NCI-H2227 (cell line): ENCODE measurements around the gene ARFGAP2.

Source experiments
- DNase-seq: peaks from one replicate; lab custom pipeline; 2025; ENCODE audit not compliant: unreplicated experiment; lab: John Stamatoyannopoulos, UW

Gene ARFGAP2

DNA sequence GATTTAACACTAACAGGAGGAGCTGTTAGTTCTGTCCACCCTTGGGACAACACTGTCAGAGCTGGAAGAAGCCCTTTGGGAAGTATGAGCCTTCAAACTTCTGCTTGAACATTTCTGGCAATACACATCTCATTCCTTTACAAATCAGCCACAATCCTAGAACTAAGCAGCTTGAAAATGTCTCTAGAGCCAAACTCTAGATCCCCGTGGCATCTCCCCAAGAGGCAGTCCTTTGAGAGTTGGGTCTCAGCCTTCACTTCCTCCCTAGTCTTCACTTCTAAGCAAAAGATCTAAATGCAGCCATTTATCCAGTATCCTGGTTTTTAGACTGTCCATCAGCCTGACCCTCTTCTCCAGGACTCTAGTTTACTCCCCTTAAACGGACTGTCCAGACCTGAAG lies 26.9 kb downstream of the ARFGAP2 start:
- no peak for DNase-seq

GRCh38 chr11:47148903-47149531 lies 27.7 kb downstream of the ARFGAP2 start:
- no peak for DNase-seq

DNA sequence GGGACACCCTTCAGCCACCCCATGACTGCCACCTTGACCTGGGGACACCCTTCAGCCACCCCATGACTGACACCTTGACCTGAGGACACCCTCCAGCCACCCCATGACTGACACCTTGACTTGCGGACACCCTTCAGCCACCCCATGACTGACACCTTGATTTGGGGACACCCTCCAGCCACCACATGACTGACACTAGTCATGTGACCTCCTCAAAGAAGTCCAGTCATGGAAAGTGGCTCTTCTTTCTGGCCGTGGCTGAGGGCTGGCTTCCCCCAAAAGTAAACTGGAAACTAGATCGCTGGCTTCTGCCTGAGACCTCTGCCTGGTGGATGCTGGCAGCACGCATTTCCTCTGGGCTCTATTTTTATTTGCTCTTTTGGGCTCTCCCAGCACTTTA lies 28.4 kb downstream of the ARFGAP2 start:
- no peak for DNase-seq

- no peak for DNase-seq
Measured at GRCh38 chr11:47147681-47148080, 29.0 kb downstream of the ARFGAP2 start.

DNA sequence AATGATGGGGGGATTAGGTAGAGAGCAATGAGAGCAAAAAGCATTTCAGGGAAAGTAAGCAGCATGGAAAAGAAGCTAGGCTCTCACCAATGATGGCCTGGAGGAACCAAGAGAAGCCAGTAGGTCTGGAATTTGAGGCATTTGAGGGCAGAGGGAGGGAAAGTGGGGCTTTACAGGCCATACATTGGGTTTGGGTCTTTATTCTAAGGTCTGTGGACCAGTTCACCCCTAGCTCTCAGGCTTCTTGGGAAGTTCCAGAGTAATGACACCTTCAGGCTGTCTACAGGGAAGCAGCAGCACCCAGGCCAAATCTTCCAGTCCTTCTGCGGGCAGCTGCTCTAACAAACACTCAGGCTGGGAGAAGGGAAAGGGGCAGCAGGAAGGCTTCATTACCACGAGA lies 29.4 kb downstream of the ARFGAP2 start:
- no peak for DNase-seq

DNA sequence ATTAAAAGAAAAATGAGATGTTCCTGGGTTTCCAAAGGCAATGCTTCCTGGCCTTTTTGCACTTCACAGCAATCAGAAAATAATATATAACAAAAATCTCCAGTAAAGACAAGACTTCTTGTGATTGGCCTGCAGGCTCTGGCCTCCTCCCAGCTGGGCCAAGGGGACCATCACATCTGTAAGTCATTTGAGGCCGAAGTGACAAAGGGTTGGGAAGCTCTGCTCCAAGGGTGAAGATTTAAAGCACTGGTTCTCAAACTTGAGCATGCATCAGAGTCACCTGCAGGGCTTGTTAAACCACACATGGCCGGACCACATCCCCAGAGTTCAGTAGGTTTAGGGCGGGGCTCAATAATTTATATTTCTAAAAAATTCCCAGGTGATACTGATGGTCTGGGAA lies 32.1 kb downstream of the ARFGAP2 start:
- no peak for DNase-seq

DNA sequence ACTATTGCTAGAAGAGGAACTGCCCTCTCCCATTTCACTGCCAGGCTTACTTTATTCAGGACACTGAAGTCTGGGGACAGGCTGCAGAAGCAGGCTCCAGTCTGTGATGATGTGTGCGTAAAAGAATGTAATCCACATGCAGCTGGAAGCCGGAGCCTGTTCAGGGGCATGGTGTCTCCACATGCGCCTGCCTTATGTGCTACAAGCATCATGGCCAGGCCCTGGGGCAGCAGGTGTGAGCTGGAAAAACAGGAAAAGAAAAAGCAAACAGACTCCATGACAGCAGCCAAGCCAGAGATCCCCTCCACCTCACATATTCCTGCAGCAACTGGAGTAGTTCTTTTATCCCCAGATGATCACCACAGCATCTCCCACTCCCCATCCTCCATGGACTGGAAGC lies 33.4 kb downstream of the ARFGAP2 start:
- no peak for DNase-seq

- DNase-seq, result no peak
Measured at GRCh38 chr11:47139878-47140277, 36.8 kb downstream of the ARFGAP2 start.

DNA sequence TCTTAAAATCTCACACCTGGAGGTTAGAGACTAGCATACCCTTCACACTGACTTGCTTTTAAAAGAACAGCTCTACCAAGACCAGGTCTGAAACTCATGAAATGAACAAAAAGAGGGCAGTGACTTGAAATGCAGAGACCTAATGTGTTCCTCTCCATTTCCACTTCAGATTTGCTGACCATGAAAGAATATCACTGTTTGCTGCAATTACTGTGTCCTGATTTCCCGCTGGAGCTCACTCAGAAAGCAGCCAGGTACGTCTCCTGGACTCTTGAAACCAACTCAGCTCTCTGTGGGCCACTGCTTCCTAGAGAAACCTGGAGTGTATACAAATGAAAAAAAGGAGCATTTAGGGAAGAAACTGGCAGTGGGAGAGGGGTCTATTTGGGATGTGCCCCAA lies 39.2 kb downstream of the ARFGAP2 start:
- DNase-seq, result no peak

DNA sequence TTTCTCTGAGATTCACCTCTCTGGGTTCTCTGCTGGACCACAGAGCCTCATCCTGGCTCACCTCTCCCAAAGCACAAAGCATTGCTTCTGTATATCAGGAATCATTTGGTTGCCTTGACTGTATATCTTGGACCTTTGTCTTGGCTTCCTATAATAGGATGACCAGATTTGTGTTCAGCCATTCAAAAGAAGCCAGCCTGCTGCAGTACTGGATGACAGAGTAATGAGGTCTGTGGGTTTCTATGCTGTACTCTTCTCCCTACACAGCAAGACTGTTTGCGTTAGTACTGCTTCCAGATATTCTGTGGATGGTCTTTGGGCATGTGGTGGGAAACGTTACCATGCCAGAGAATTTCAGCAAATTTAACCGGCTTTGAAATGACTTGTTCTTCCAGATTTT lies 39.8 kb downstream of the ARFGAP2 start:
- DNase-seq, result no peak

- no peak for DNase-seq
Measured at GRCh38 chr11:47136327-47136726, 40.4 kb downstream of the ARFGAP2 start.

DNA sequence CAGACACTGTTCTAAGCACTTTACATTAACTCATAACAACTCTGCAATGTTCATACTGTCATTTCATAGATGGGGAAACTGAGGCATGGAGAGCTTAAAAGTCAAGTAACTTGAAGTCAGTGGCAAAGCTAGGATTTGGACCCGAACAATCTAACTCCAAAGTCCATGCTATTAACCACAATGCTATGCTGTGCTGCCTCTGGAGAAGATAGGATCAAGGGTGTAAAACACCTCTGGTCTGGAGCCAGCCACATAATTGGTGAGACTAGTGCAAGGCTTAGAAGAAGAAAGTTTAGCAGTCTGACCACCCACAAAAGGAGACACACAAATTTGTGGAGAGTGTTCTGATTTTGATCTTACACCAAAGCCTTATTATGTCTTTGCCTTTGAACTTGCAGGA lies 43.7 kb downstream of the ARFGAP2 start:
- DNase-seq, result no peak

- no peak for DNase-seq
Measured at GRCh38 chr11:47132490-47132889, 44.2 kb downstream of the ARFGAP2 start.

DNA sequence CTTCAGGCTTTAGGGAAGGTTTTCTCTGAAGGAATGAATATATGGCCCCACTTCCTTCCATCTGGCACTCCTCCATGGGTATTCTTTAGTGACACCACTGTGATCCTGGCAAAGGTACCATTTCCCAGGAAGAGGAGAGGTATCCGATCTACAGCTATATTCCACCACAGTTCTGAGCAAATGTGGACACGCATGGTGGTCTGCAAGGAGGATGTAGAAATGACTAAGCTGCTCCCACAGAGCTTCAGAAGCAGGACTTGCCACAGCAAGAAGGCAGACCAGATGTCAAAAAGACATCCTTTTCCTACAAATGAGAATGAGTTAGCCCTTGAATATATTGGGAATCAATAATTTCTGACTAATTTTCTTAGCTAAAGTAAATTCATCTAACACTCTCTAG lies 45.5 kb downstream of the ARFGAP2 start:
- DNase-seq, result no peak

GRCh38 chr11:47130543-47130942 lies 46.1 kb downstream of the ARFGAP2 start:
- DNase-seq, result peak; percentile 12

GRCh38 chr11:47127213-47127612 lies 49.5 kb downstream of the ARFGAP2 start:
- DNase-seq, result no peak

GRCh38 chr11:47125083-47125482 lies 51.6 kb downstream of the ARFGAP2 start:
- DNase-seq, result no peak

DNA sequence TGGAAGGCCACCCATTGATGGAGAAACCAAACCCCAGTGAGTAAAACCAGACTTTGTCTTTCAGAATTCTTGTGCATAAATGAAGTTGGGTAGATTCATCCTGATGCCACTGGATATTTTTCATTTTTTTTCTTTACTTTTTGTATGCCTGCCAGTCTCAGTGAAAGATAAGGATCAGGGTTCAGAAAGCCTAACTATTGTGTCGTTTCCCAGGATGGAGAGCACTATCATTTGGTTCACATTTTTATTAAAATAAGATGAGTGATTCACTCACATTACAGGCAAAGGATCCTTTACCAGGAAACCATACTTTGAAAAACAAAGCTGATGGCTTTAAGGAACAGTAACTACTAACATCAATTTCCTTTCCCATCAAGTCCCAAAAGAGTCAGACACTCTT lies 52.0 kb downstream of the ARFGAP2 start:
- DNase-seq, result no peak

- DNase-seq, result no peak
Measured at GRCh38 chr11:47123094-47123493, 53.6 kb downstream of the ARFGAP2 start.

DNA sequence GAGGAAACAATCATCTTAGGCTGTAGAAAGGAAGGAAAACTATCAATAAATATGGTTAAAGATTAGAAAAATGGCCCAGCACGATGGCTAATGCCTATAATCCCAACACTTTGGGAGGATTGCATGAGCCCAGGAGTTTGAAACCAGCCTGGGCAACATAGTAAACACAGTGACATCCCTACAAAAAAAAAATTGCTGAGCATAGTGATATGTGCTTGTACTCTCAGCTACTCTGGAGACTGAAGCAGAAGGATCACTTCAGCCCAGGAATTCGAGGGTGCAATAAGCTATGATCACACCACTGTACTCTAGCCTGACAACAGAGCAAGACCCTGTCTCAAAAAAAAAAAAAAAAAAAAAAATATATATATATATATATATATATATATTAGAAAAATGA lies 54.9 kb downstream of the ARFGAP2 start:
- no peak for DNase-seq

DNA sequence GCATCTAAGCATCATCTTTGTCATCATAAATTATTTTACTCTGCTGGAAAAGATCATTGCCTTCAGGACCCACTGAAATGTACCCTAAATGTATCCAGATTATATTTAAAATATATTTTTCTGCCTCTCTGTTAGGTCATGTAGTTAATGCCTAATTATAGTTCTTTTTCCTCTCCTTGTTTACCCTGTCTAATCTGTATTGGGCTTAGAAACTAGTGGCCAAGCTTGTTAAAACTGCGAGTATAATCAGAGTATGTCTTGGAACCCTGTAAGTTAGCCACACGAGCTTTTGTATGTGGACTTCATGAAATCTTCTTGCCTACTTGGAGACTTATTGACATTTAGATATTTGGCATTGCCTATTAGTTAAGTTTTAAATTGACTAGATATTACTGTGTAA lies 55.6 kb downstream of the ARFGAP2 start:
- no peak for DNase-seq

DNA sequence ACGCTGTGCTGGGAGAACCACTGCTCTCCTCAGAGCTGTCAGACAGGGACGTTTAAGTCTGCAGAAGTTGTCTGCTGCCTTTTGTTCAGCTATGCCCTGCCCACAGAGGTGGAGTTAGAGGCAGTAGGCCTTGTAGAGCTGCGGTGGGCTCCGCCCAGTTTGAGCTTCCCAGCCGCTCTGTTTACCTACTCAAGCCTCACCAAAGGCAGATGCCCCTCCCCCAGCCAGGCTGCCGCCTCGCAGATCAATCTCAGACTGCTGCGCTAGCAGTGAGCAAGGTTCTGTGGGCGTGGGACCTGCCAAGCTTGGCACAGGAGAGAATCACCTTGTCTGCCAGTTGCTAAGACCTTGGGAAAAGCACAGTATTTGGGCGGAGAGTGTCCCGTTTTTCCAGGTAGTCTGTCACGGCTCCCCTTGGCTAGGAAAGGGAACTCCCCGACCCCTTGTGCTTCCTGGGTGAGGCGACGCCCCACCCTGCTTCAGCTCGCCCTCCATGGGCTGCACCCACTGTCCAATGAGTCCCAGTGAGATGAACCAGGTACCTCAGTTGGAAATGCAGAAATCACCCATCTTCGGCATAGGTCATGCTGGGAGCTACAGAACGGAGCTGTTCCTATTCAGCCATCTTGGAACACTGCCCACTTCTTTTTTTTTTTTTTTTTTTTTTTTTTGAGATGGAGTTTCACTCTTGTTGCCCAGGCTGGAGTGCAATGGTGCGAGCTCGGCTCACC lies 57.6 kb downstream of the ARFGAP2 start:
- DNase-seq, result peak; percentile 90
